Activated CD4-positive, alpha-beta memory T cell treated with anti-CD3 and anti-CD28 coated beads for 36 hours (primary cell): ENCODE results near the gene STK33. TPM values are rescaled to one million over a fixed set of nuclear protein-coding genes. Genes with fewer than 3 reads are reported as not detected.

Experiments
- total RNA-seq, 2 experiments: library from RNA; stranded (reverse); gene quantifications; one replicate each; pipeline ENCODE4 v1.2.3, GENCODE V29; 2021

STK33 gene
- total RNA-seq, 2 experiments from 2014 or later: 0.24 to 0.46 TPM

Other genes with a start within 250 kb of the STK33 start
- 10 to 100 TPM; 18.3 to 24.2 TPM for gene TRIM66, start 88.4 kb upstream of the STK33 start, total RNA-seq
- 1,000 to 10,000 TPM; 1,027 to 1,094 TPM for gene RPL27A, start 88.6 kb upstream of the STK33 start, total RNA-seq